CD1c-positive myeloid dendritic cell (primary cell): ENCODE results near the gene IL21R.
"Not testable (repeated sequence)": the region's sequence is repeated elsewhere in the genome, so short reads cannot be mapped to it uniquely, and the experiment has no call there.

Experiments used
- DNase-seq: peaks from one replicate; pipeline ENCODE4 v3.0.0-alpha.2; 2016; ENCODE audit errors: extremely low spot score

Gene IL21R

DNA sequence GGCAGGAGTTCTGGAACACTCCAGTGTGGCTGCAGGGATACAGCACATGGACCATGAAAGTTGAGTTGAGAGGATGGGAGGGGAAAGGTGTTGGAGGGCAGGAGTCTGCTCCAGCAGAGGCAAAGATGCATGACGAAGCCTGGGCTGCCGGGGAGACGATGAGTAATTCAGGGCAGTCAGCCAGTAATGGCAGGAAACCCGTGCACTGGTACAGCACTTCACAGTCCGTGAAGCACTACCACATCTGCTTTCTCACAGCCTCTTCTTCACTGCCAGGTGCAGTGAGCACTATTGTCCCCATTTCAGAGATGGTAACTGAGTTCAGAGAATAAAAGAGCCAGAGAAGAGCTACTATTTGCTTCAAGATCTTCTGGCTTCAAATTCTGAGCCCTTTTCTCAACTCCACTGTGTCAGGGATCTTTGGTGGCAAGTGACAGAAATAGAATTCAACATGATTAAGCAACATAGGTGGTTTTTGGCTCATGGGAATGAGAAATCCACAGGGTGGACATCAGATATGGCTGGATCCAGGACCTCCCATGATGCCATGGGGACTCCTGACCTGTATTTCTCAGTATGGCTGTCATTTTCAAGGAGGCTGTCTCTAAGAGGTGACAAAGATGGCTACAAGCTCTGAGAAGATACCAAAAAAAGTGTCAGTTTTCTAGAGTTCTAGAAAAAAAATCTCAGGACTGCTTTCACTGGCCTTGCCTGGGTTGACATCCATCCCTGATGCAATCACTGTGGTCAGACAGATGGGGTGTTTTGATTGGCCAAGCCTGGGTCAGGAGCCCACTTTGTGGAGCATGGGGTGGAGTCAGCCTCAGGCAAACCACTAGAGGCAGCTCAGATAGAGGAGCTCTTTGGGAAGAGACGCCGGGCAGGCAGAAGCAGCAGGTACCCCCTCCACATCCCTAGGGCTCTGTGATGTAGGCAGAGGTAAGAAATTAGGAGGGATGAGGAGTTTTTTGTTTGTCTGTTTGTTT is 24.7 kb downstream of the IL21R start:
- DNase-seq: peak; percentile 55

GRCh38 chr16:27427538-27427937 is 25.6 kb downstream of the IL21R start:
- no peak for DNase-seq

DNA sequence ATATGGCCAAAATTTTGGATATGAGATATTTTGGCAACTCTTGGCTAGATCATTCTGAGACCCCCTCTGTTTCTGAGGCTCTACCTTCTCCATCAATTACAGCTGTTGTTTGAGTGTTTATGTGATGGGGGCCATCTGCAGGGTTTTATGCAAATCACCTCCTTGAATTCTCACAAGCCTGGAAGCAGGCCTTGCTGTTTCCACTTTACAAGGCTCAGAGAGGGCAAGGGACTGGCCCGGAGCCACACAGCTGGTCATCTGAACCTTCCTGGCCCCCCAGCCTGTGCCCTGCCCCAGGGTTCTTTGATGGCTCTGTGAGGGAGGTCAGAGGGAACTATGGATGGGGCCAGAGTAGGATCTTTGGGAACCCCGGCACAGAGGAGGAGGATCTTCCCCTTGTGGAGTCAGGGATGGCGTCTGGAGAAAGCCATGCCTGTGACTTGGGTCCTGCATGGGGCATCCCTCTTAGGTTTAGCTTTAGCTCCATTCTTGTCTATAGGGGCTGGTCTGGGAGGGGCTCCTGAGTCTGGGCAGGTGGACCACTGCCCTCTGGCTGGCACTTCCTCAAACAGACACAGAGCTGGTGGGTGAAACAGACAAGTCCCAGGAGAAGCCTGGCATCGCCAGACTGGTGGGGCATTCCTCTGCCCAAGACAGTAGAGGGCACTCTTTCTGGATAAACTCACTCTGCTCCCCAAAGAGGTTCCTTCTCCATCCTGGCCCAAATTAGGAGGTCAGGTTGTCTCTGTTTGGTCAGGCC is 26.2 kb downstream of the IL21R start:
- no peak for DNase-seq

GRCh38 chr16:27429330-27429871 is 27.4 kb downstream of the IL21R start:
- no peak for DNase-seq

GRCh38 chr16:27429981-27430441 is 28.0 kb downstream of the IL21R start:
- no peak for DNase-seq

GRCh38 chr16:27430512-27430911 is 28.5 kb downstream of the IL21R start:
- DNase-seq: no peak

GRCh38 chr16:27430923-27431484 is 29.0 kb downstream of the IL21R start:
- DNase-seq: peak; percentile 47

GRCh38 chr16:27431773-27432532 is 30.0 kb downstream of the IL21R start:
- DNase-seq: no peak

- DNase-seq: no peak
These were observed 30.6 kb downstream of the IL21R start for GRCh38 chr16:27432558-27432957.

DNA sequence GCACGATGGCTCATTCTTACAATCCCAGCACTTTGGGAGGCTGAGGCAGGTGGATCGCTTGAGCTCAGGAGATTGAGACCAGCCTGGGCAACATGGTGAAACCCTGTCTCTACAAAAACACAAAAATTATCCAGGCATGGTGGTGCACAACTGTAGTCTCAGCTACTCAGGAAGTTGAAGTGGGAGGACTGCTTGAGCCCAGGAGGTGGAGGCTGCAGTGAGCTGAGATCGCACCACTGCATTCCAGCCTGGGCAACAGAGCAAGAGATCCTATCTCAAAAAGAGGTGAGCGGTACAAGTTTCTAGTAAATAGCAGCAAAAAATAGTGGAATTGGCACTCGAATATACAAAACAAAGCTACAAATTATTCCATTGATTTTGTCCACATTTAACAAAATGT is 31.2 kb downstream of the IL21R start:
- not testable (repeated sequence) for DNase-seq

GRCh38 chr16:27433636-27434035 is 31.7 kb downstream of the IL21R start:
- peak; percentile 54 for DNase-seq

GRCh38 chr16:27434141-27435051 is 32.4 kb downstream of the IL21R start:
- DNase-seq: no peak

DNA sequence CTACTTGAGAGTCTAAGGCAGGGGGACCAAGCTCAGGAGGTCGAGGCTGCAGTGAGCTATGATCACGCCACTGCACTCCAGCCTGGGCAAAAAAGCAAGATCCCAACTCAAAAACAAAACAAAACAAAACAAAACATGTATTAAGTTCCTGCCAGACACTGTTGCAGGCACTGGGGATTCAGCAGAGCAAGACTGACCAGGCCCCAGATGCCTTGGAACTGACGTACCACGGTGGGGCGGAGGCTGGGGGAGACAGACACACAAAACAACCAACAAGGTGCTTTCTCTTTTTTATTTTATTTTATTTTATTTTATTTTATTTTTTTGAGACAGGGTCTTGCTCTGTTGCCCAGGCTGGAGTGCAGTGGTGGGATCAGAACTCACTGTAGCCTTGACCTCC is 33.2 kb downstream of the IL21R start:
- DNase-seq: not testable (repeated sequence)

DNA sequence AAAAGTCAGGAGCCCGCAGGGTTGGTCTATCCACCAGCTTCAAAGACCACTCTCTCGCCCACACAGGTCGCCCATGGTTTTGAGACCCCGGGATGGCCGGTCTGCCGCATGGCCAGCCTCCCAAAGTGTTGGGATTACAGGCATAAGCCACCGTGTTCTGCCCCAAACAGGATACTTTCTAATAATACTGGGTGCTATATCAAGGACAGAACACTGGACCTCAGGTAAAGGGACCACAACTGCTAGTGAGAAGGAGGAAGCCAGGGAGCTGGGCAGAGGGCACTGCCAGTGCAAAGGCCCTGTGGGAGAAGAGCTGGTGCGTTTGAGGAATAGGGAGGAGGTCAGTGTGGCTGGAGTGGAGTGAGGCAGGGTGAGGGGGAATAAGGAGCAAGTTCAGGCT is 34.1 kb downstream of the IL21R start:
- no peak for DNase-seq

- DNase-seq: no peak
These were observed 35.1 kb downstream of the IL21R start for GRCh38 chr16:27436921-27437650.

DNA sequence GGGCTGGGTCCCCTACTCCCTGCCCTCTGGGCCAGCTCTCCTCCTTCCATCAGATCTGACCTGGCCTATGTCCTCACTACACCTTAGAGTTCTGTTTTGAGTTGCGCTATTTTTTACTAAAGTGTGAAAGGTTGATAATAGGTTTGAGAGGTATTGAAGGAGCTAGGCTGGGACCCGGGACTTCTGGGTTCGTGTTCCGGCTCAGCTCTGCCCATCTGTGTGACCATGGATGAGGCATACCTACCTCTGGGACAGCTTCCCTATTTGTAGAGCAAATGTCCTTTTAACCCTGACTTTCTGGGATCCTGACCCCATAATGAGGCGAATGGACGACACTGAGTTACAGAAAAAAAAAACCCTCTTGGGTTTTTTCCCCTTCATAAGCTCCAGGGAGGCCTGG is 36.0 kb downstream of the IL21R start:
- DNase-seq: no peak

DNA sequence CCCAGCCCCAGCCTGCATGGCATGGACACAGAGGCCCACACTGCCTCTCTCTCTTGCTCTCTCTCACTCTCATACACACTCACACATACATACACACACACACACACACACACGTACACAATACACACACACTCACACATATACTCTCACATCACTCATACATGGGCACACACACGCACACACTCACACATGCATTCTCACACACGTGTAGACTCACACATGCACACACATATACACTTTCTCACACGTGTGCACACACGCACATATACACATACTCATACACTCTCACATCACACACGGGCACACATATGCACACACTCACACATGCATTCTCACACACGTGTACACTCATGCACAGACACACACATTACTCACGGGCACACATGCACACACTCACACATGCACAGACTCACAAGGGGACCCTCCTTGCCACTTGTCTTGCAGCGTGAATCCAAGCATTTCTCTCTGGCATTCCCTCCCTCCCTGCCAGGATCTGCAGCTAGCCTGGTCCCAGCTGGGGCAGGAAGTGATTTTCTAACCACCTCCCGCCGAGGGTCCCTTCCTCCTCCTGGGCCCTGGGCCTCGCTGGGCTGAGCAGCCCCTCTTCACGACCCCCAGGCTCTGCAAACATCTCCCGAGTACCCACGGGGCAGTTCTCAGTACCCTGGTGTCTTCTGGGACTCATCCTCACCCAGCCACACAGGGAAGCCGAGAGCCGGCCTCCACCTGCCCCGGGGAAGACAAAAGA is 37.5 kb downstream of the IL21R start:
- DNase-seq: no peak

DNA sequence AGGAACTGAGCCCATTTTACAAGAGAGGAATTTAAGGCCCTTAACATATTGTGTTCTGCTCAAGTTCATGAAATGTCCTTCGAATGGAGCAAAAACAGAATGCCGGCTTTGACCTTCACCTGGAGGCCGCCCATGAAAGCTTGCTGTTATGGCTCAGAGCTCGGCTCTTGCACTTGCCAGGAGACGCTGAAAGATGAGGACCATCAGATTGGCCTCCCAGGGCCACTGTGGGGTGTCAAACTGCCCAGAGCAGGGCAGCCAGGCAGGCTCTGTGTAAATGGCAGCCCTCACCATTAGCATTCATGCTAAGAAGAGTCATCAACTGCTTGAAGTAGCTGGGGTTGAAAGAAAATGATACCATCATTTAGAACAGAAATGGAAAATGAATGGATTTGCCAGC is 39.3 kb downstream of the IL21R start:
- DNase-seq: no peak

GRCh38 chr16:27441998-27442397 is 40.0 kb downstream of the IL21R start:
- DNase-seq: no peak
